Lung microvascular endothelial cell (primary cell): ENCODE results near the gene USP27X. TPM values are rescaled to one million over a fixed set of nuclear protein-coding genes. Genes with fewer than 3 reads are reported as not detected.

Source experiments
- DNase-seq, 2 donors: peaks; one replicate each; pipeline versions ENCODE4 v3.0.0 to v3.0.0-alpha.2; 2010; ENCODE audit warnings: low read depth in 2 of 2
- total RNA-seq: library from RNA; depleted of rRNA; stranded (reverse); fragments of >200 nt; gene quantifications from 2 replicates; pipeline ENCODE4 v1.2.1, GENCODE V29; 2014

The USP27X gene
- total RNA-seq, result 2.2 and 2.6 TPM in 2 replicates

DNA sequence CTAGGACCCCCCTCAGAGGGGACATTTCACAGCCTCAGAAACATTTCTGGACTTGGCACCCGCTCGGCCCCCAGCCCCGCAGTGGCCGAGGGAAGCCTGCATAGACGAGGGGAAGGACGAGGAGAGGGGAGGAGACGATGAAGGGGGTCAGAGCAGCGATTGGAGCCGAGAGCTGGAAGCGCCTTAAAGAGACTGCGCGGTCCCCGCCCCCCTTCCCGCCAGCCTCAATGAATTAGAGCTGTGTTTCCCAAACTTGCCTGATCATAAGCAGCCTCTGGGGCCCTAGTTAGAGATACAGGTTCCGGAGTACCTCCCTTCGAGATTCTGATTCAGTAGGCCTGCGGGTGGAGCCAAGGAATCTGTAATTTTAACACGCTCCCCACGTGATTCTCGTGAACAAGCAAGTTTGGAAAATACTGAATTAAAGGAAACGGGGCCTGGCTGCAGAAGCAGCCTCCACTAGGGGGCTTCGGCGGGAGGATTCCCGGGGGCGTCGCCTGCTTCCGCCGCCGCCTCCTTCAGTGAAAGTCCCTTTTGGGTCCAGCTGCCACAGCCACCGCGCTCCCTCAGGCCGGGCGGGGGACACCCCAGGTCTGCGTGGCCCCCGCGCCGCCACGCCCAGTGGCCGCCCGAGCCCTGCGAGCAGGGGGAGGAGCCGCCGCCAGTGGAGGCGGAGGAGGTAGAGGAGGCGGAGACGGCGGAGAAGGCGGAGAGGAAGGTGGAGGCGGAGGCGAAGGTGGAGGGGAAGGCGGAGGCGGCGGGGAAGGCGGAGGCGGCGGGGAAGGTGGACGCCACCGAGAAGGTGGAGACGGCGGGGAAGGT lies at the start of gene USP27X:
TSS of gene USP27X (plus strand) at position 651 of the 822 bp plus-strand sequence. CDS start 824 bp downstream, outside the sequence.
- DNase-seq, result peak; percentile 38 to 72

DNA sequence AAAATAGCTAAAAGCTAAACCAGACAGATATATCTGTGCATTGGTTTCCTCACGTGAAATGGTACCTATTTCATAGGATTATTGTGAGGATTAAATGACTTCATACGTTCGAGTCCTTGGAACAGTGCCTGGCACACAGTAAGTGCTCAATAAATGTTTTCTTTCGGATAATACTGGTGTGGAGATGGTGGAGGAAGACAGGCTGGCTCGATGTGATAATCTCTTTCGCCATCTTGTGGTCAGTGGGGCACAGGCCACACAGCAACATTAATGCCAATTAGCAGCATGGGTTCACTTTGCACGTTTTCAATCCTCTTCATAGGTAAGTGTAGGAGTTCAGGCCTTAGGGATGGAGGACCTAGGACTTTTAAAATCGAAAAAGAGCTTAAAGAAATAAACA lies 40.9 kb upstream of the USP27X start:
- peak; percentile 35 to 65 for DNase-seq

DNA sequence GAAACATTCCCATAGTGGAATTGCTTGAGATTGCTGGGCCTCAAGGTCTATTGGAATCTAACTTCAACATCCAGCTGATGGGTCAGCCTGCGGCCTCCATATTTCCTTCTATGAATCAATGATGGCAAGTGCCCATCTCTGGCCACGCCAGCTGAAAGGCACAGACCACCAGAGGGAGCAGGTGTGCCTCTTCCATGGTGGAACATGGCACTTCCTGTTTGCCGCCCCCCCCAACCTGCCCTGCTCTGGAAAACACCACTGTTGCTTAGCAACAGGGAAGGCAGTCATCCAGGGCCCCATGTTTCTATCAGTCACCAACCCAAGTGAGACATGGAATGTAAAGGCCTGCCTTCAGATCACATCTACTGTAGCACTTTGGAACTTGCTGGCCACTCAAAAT lies 38.6 kb upstream of the USP27X start:
- peak; percentile 52 to 89 for DNase-seq

DNA sequence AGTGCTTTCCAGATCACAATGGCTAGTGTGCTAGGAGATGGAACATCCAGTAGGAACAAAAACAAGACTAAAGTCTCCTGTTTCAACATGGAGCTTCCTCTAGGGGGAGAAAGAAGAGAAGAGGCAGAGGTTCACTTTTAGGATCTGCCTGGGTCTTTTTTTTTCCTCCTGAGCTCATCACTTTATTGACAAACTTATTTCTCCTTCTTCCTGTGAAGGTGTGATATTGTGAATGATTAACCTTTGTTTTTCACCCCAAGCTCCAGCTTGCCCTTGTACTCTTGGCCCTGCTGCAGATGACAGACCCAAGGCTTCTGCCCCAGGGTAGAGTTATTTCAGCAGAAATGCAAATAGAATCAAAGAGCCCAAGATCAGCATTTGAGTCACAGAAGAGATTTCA lies 36.7 kb upstream of the USP27X start:
- DNase-seq, result no peak

DNA sequence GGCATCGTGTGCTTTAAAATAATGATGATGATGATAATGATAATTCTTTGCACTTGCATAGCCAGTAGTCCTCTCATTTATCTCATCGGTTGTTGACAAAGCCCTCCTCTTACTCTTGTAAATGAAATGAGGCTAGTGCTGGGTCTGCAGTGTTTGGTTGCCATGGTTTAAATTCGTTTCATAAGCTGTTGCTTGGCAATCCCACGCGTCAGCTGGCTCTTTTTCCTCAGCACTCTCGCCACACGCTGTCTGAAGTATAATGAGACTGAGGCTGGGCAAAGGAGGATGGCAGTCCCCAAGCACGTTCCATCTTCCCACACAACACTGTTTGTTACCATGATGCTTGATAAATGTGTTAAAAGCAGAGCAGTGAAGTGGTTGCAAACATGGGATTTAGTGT lies 34.7 kb upstream of the USP27X start:
- DNase-seq, result no peak

DNA sequence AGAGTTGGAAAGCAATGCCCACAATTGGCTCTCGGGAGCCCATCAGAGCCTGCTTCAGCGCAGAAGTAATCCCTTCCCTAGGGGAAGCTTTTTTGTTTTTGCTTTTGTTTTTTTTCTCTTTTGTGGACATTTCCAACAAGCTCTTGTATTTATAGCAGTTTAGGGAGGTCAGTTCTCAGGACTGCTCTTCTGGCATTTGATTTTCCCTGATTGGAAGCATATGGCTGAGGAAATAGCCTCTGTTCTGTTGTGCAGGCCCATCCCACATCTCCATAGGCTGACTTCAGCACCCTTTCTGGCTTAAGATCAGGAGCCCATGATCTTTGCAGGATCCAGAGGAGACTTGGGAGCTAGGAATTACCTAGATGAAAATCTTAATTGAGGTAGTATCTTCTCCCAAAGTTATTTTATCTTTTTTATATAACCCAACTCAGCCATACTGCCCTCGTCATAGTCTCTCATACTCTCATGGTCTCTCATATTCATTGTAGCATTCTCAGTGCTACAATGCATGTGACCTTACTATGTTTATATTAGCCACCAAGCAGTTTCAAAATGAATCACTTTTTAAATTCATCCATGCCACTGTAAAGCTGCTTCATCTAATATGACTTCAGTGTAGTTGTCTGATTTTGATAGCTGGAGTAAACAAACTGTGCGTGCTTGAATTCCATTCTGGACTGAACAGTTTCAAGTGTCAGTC lies 33.4 kb upstream of the USP27X start:
- no peak for DNase-seq

DNA sequence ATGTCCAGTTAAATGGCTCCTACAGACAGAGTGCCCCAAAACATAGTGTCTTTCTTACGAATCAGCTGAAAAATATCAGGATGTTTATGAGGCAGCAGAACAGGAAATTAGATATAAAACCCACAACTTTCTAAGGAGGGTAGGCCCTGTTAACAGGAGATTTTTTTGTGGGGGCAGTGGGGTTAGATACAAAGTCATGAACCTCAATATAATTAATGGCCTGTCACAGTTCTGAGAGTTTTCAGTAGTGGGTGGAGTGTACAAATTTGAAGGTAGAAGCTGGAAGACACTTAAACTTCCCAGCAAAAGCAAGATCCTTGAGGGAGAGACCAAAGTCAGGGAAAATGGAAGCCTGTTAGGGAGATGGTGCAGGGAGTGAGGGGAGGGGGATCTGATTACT lies 32.8 kb upstream of the USP27X start:
- no peak for DNase-seq

DNA sequence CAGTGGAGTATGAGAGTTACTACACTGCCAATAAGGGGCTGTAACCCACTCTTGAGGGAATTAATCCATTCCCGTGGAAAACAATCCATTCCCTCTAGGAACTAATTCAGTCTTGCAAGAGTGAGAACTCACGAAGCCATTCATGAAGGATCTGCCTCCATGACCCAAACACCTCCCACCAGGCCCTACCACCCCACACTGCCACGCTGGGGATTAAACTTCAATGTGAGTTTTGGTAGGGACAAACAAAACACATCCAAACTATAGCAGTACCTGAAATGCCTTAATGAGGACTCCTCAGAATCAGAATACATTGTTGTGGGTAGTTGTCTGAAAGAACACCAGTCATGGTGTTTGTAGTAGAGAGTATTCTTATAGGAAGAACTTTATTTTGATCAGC lies 31.0 kb upstream of the USP27X start:
- DNase-seq, result no peak

DNA sequence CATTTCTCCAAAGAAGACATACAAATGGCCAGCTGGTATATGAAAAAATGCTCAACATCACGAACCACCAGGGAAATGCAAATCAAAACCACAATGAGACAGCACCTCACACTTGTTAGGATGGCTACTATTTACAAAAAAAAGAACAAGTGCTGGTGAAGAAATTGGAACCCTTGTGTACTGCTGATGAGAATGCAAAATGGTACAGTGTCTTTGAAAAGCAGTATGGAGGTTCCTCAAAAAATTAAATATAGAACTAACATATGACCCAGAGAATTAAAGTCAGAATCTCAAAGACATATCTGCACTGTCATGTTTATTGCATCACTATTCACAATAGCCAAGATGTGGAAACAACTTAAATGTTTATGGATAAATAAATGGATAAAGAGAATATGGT lies 29.3 kb upstream of the USP27X start:
- DNase-seq, result no peak

DNA sequence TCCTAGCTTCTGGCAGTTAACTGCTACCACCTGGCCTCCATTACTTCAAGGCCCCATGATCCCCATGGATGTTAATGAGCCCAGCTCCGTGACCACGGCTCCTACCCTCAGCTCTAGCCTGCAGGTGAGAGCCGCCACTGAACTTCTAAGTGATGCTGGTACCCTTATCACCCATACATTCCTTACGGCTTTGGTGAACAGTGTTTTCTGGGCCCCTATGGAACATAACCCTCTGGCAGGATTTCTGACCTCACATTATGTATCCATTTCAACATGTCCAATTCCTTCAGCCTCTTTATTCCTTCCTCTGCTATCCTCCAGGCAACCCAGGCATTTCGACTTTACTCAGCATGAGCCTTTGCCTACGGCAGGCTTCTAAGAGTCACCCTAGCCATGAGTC lies 25.6 kb upstream of the USP27X start:
- DNase-seq, result no peak

DNA sequence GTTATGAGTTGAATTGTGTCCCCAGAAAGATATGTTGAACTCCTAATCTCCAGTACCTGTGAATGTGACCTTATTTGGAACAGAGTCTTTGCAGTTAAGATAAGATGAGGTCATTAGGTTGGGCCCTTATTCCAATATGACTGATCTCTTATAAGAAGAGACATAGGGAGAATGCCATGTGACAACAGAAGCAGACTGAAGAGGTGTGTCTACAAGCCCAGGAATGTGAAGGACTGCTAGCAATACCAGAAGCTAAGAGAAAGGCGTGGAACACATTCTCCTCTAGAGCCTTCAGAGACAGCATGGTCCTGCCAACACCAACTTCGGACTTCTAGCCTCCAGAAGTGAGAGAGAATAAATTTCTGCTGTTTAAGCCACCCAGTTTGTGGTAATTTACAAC lies 22.5 kb upstream of the USP27X start:
- no peak for DNase-seq

DNA sequence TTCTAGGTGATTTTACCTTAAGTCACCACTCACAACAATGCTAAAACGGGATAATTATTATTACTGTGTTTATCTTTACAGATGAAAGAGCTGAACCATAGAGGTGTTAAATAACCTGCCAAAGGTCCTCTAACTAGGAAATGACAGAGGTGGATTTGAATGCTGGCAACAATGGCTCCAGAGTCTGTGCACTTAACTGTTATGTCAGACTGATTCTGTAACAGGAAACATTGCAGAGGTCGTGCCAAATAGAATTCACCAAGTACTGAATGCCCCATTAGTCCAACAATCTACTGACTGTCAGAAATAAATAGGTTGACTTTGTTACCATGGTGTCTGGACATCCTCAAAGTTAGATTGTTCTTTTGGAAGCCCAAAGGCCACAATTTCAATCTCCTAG lies 20.9 kb upstream of the USP27X start:
- DNase-seq, result peak; percentile 8 to 90

DNA sequence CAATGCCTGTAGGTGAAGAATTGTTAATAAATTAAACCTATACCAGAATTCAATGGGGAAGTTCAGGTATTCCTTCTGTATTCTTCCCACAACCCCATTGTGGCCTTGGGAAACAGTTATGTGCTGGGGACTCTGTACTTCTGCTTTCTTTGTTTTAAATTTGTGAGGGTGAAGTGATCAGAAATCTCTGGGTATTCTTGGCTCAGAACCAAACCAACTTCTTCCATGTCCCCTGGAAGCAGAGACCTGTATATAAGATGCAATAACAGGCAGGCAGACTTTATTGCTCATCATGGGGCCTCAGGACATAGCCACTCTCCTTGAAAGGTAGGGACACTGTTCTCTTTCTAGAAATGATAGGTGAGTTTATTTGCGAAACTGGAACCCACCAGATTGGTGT lies 19.8 kb upstream of the USP27X start:
- DNase-seq, result no peak

DNA sequence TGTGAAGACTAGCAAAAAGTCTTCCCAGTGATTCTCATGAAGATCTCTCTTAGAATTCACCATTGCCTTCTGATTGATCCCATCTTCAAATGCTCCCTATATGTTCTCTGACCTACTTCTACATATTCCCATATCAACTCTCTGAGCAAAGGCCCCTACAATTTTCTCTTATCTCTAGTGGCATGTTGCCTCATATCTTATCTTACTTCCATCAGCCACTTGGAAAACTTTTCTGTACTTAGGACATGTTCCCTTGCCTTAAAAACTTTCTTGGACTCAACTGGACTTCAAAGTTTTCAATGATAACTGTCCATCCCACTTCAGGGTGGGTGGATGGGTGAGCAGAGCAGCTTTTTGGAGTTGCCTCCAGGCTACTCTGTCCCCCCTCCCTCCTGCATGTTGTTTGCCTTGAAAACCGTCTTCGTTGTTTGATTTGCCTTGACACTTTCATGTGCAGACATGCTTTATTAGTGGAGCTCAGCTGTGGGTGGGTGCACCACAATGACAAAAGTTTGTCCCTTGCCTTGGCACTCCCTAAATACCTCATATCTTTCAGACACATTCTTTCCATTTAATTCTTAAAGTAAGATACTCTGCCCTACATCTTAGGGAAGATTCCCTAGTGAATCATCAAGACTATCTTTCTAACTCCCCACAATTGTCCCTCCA lies 18.3 kb upstream of the USP27X start:
- DNase-seq, result no peak

DNA sequence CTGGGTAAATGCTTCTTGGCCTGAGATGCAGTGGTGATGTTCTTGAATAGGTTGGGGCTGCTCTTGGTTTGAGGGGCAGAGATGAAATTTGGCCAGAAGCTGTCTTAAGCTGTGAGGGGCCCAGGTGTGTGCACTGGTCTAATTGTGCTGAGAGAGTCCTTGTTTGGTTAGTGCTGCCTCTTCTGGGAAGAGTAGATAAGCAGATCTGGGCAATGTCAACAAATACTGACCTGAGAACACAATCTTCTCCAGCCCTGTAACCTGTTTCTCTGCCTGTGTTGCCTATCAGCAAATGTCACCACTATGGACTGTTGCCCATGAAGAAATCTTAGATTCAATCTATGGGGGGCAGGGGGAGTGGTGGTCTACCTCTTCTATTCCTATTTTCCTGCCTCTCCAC lies 17.2 kb upstream of the USP27X start:
- no peak for DNase-seq

DNA sequence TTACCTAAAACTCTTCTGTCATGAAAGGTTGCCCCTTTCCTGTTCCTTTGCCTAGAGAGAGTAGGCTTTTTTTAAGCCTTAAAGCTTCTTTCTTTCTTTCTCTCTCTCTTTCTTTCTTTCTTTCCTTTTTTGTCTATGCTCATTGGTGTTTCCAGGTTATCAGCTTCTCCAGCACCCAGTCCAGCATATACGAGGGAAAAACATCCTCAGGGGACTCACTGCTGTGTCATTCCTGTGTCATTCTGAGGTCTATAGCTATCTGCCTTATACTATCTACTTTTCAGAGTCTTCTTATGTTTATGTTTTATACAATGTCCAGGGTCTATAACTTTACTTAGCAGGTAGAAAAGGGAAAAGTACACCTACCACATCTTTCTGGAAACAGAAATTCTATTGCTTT lies 10.5 kb upstream of the USP27X start:
- DNase-seq, result no peak

DNA sequence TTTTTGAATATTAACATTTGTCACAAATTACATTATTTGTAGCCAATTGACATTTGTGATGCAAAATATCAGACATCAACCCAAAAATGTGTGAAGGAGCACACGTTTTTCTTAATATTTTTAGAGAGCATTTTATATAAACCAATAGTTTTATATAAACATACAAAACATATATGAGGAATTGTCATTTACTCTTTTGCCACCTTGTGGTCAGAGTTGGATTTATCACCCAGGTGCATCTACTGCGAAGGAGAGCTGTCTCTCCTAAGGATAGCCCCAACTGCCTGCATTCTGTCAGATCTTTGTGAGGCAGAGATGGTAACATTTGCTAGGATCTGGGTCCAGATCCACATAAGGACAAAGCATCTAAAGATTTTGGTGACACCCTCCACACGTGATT lies 2.5 kb upstream of the USP27X start:
- DNase-seq, result peak; percentile 34 to 66

DNA sequence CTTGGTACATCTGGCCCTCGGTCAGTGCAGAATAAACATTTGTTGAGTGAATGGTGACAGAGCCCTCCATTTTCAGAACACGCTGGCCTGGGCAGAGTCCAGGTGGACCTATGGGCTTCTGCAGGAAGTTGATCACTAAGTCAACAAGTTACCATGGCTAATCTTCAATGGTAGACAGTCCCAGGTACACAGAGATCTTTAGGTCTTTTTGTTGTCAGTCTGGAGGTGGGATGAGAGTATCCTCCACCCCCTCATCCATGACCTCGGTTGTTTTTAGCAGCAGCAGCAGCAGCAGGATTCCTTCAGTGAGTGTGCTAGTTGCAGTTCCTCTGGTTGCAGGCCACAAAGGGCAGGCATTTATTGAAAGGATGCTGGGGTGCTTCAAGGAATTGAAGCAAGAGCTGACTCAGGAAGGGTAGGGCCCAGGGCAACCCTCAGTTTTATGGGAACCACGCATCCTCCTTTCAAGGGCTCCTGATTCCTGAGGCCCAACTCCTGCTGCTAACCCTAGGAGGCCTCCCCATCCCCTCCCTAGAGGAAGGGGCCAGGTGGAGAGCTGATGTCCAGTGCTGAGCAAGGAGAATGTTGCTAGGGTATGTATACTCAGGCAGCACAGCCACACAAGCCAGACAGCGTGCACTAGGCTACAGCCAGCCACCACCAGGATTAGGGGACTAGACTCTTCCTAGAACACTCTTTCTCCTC lies 1.7 kb upstream of the USP27X start:
- DNase-seq, result peak in 1 of 2 donors; percentile 5

DNA sequence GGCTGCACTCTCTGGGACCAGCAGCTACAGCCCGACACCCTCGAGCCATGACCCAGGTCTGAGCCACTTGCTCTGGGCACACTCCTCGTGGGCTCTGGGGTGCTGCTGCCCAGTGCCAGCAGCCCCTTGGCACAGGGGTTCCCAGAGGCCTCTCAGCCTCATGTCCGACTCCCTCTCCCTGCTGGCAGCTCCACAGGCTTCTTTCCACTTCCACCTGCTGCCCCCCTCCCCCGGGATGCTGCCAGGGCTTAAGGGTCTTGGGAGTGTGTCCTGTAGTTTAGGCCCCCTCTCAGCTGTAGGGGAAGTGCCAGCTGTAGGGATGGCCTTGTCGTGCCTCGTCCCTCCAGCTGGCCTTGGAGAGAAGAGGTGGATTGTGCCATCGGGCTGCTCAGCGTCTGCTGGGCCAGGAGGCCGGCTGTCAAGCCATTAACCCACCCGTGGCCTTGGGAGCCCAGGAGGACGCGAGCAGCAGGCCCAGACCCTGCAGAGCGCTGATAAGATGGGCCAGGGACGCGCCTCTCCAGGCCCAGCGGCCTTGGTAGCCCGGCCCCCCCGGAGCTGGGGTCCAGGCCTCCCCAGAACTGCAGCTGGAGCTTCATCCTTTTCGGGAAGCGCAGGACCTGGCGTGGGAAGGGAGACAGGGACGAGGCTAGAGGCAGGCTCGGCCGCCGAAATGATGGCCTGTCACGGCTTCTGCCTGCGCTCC lies 1.0 kb upstream of the USP27X start:
- no peak for DNase-seq

DNA sequence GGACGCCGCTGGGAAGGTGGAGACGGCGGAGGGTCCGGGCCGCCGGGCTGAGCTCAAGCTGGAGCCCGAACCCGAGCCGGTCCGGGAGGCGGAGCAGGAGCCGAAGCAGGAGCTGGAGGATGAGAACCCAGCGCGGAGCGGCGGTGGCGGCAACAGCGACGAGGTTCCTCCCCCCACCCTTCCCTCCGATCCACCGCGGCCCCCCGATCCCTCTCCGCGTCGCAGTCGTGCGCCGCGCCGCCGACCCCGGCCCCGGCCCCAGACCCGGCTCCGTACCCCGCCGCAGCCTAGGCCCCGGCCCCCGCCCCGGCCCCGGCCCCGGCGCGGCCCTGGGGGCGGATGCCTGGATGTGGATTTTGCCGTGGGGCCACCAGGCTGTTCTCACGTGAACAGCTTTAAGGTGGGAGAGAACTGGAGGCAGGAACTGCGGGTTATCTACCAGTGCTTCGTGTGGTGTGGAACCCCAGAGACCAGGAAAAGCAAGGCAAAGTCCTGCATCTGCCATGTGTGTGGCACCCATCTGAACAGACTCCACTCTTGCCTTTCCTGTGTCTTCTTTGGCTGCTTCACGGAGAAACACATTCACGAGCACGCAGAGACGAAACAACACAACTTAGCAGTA lies 483 bp downstream of the USP27X start:
- DNase-seq, result peak; percentile 0 to 13

DNA sequence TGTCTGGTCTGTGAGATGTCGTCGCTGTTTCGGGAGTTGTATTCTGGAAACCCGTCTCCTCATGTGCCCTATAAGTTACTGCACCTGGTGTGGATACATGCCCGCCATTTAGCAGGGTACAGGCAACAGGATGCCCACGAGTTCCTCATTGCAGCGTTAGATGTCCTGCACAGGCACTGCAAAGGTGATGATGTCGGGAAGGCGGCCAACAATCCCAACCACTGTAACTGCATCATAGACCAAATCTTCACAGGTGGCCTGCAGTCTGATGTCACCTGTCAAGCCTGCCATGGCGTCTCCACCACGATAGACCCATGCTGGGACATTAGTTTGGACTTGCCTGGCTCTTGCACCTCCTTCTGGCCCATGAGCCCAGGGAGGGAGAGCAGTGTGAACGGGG lies 1.4 kb downstream of the USP27X start:
- no peak for DNase-seq
